NOMO-1 (cell line): ENCODE measurements around the gene CST9.

ENCODE experiments used
- DNase-seq, 2 experiments: peaks; one replicate each; lab custom pipeline; 2025; ENCODE audit not compliant: unreplicated experiment in 2 of 2; lab: John Stamatoyannopoulos, UW

The CST9 gene

GRCh38 chr20:23554401-23554800, 51.3 kb downstream of the CST9 start:
- no peak for DNase-seq
